Liver (tissue), 9 donors: ENCODE results near the gene TCF19. TPM values are rescaled to one million over a fixed set of nuclear protein-coding genes. Genes with fewer than 3 reads are reported as not detected.
A peak's percentile ranks its signal among the peaks of the same experiment; 100 is the strongest.

Experiments
- DNase-seq: peaks from one replicate; pipeline ENCODE4 v3.0.0-alpha.2; 2017; ENCODE audit warnings: low spot score
- H3K27ac ChIP-seq, 2 donors: one replicate each; pipeline ENCODE4 v1.7.0; 2013; ENCODE audit warnings: inconsistent platforms in 2 of 2, low read length in 2 of 2, control low read depth in 1 of 2, low read depth in 1 of 2, mild to moderate bottlenecking in 1 of 2
- H3K27me3 ChIP-seq, 4 donors: one replicate each; pipeline versions ENCODE4 v1.6.1 to v1.7.0; 2013; ENCODE audit warnings: low read length in 3 of 4, inconsistent platforms in 1 of 4, mild to moderate bottlenecking in 1 of 4, moderate library complexity in 1 of 4; ENCODE audit not compliant: control insufficient read depth in 4 of 4, insufficient read depth in 4 of 4
- H3K36me3 ChIP-seq, 4 donors: one replicate each; pipeline versions ENCODE4 v1.6.1 to v1.7.0; 2013; ENCODE audit warnings: low read length in 3 of 4, mild to moderate bottlenecking in 3 of 4, low read depth in 1 of 4, moderate library complexity in 1 of 4; ENCODE audit not compliant: control insufficient read depth in 4 of 4, insufficient read depth in 3 of 4
- H3K4me1 ChIP-seq, 4 donors: one replicate each; pipeline versions ENCODE4 v1.6.1 to v1.7.0; 2013; ENCODE audit warnings: low read length in 3 of 4, mild to moderate bottlenecking in 3 of 4, moderate library complexity in 1 of 4; ENCODE audit not compliant: control insufficient read depth in 4 of 4, insufficient read depth in 4 of 4
- H3K4me3 ChIP-seq, 3 donors: one replicate each; pipeline versions ENCODE4 v1.6.1 to v1.7.0; 2013; ENCODE audit warnings: low read length in 3 of 3, control low read depth in 1 of 3, low read depth in 1 of 3, mild to moderate bottlenecking in 1 of 3
- H3K9ac ChIP-seq, 2 donors: one replicate each; pipeline ENCODE4 v1.7.0; 2013; ENCODE audit warnings: low read length in 2 of 2, mild to moderate bottlenecking in 2 of 2, moderate library complexity in 2 of 2, control low read depth in 1 of 2, low read depth in 1 of 2
- H3K9me3 ChIP-seq, 4 donors: one replicate each; pipeline versions ENCODE4 v1.6.1 to v1.7.0; 2013; ENCODE audit warnings: low read length in 3 of 4; ENCODE audit not compliant: control insufficient read depth in 4 of 4
- EGR1 ChIP-seq, 2 donors: IDR thresholded peaks; 2 replicates each; pipeline ENCODE4 v1.6.1; 2016 to 2018; ENCODE audit warnings: antibody characterized with exemption in 2 of 2, low read depth in 2 of 2
- FOXA1 ChIP-seq: IDR thresholded peaks from 2 replicates; pipeline ENCODE4 v1.6.1; 2016; ENCODE audit warnings: antibody characterized with exemption
- FOXA2 ChIP-seq: IDR thresholded peaks from 2 replicates; pipeline ENCODE4 v1.6.1; 2016; ENCODE audit warnings: antibody characterized with exemption
- GABPA ChIP-seq, 2 donors: IDR thresholded peaks in 1 of 2; conservative IDR thresholded peaks in 1 of 2; 2 replicates each; pipeline ENCODE4 v1.6.1; 2016; ENCODE audit warnings: antibody characterized with exemption in 2 of 2, mild to moderate bottlenecking in 1 of 2, moderate library complexity in 1 of 2
- HNF4A ChIP-seq, 2 donors: conservative IDR thresholded peaks; 2 replicates each; pipeline ENCODE4 v1.6.1; 2016; ENCODE audit warnings: antibody characterized with exemption in 2 of 2, mild to moderate bottlenecking in 2 of 2
- HNF4G ChIP-seq: IDR thresholded peaks from 2 replicates; pipeline ENCODE4 v1.6.1; 2016; ENCODE audit warnings: antibody characterized with exemption
- JUND ChIP-seq, 2 donors: IDR thresholded peaks; 2 replicates each; pipeline ENCODE4 v1.6.1; 2016; ENCODE audit warnings: antibody characterized with exemption in 2 of 2
- RAD21 ChIP-seq, 2 donors: IDR thresholded peaks; 2 replicates each; pipeline ENCODE4 v1.6.1; 2016; ENCODE audit warnings: antibody characterized with exemption in 2 of 2, mild to moderate bottlenecking in 2 of 2
- RXRA ChIP-seq, 2 donors: IDR thresholded peaks; 2 replicates each; pipeline ENCODE4 v1.6.1; 2017 to 2018; ENCODE audit warnings: antibody characterized with exemption in 2 of 2, mild to moderate bottlenecking in 1 of 2
- TAF1 ChIP-seq: conservative IDR thresholded peaks from 2 replicates; pipeline ENCODE4 v1.6.1; 2016; ENCODE audit warnings: antibody characterized with exemption, mild to moderate bottlenecking
- YY1 ChIP-seq: IDR thresholded peaks from 2 replicates; pipeline ENCODE4 v1.6.1; 2016; ENCODE audit warnings: antibody characterized with exemption, mild to moderate bottlenecking
- whole genome bisulfite sequencing: extraction: QIAGEN DNeasy Blood & Tissue Kit; methylation state at CpG from one replicate; pipeline ENCODE4 v1.1.7; 2013; 5-methylcytosine and 5-hydroxymethylcytosine counted together
- polyA plus RNA-seq, 2 donors: library from polyadenylated mRNA; stranded (reverse) in 1 of 2; unstranded in 1 of 2; fragments of 200-250 nt in 1 of 2; fragments of >200 nt in 1 of 2; fragmentation: Nextera tagmentation in 1 of 2; extraction: Ambion mirVana in 1 of 2; gene quantifications; one replicate each; pipeline versions ENCODE4 v1.2.1 to v1.2.3, GENCODE V29; 2013 to 2015
- total RNA-seq, 2 donors: library from RNA; depleted of rRNA; stranded (reverse); fragments of >200 nt; gene quantifications; one replicate each; pipeline ENCODE4 v1.2.3, GENCODE V29; 2014
- TF ChIP-seq, protein P1 (sequence below): IDR thresholded peaks from 2 replicates; pipeline ENCODE4 v1.6.1; 2016; ENCODE audit warnings: antibody characterized with exemption
- TF ChIP-seq, protein P2 (sequence below): IDR thresholded peaks from 2 replicates; pipeline ENCODE4 v1.6.1; 2016; ENCODE audit warnings: antibody characterized with exemption
- TF ChIP-seq, protein P3 (sequence below): fragments of 150-350 bp; IDR thresholded peaks from 2 replicates; pipeline ENCODE4 v1.5.1; 2017; ENCODE audit warnings: improper control_type of control experiment, low read depth, low read length; ENCODE audit not compliant: missing input control
- TF ChIP-seq, protein P4 (sequence below): IDR thresholded peaks from 2 replicates; pipeline ENCODE4 v1.6.1; 2016; ENCODE audit warnings: antibody characterized with exemption, mild to moderate bottlenecking
- TF ChIP-seq, protein P5 (sequence below): IDR thresholded peaks from 2 replicates; pipeline ENCODE4 v1.6.1; 2016; ENCODE audit warnings: antibody characterized with exemption
- donor health status: healthy.
- donor health status: healthy.
- donor health status: healthy.
- donor health status: healthy.
- donor health status: healthy.

TCF19 gene
- total and polyA plus RNA-seq, 4 donors: 0.63 to 16.8 (median 2.0) TPM

DNA sequence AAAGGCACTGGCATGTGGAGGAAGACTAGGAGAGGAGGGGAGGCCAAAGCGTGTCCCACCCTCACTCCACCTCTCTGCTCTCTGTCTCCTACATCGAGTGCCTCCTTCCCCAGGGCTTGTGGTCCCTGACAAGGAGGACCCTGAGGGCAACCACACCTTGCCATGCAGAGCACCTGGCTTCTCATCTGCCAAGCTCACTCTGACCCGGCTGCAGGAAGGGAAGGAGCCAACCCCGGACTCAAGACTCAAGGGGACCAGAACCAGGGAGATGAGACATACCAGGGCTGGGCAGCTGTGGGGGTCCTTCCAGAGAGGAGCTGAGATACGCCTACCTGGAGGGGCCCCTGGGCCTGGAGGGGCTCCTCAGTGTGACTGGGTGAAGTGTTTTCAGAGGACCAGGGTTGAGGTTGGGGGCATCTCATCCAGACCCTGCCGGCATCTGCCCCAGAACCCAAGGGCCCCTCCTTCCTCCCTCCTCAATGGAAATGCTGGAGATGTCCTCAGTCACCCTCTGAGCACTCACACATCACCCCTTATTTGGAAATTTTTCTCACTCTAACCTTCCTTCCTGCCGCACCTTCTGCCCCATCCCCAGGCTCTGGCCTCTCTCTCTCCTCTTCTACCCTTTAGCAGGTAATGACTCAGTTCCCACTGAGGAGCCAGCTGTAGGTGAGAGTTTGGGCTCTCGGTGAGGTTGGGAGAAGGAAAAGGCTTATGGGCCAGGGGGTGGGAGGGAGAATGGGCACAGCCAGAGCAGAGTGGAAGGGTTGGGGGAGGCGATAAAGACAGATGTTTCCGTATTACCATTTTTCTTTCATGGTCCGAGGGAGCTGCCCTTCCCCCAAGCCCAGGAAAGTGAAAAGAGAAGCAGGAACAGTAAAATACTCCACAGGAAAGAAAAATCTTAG, 44.1 kb downstream of the TCF19 start:
- Histone ChIP-seq H3K4me3 (no peak overlapping the region), H3K9ac (peak overlapping the region in 1 of 2 donors; percentile 33), H3K27ac (peak overlapping the region; percentile 96), H3K27me3 (no peaks in the 10 kb centered on the region), H3K9me3 (no peaks in the 10 kb centered on the region), H3K36me3 (peaks cover 0 to 1% (median 0%) of the 10 kb centered on the region in 4 donors), H3K4me1 (peaks cover 2 to 25% (median 8%) of the 10 kb centered on the region in 4 donors)
- DNase-seq: no peak
- 63% methylated on average over 11 of the region's 11 CpGs for WGBS
- TF ChIP-seq, protein P1, sequence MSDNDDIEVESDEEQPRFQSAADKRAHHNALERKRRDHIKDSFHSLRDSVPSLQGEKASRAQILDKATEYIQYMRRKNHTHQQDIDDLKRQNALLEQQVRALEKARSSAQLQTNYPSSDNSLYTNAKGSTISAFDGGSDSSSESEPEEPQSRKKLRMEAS: no peak
- TF ChIP-seq HNF4G (no peak), YY1 (no peak), FOXA1 (no peak), RAD21 (IDR thresholded peaks at IDR 0.05) (no peak)

DNA sequence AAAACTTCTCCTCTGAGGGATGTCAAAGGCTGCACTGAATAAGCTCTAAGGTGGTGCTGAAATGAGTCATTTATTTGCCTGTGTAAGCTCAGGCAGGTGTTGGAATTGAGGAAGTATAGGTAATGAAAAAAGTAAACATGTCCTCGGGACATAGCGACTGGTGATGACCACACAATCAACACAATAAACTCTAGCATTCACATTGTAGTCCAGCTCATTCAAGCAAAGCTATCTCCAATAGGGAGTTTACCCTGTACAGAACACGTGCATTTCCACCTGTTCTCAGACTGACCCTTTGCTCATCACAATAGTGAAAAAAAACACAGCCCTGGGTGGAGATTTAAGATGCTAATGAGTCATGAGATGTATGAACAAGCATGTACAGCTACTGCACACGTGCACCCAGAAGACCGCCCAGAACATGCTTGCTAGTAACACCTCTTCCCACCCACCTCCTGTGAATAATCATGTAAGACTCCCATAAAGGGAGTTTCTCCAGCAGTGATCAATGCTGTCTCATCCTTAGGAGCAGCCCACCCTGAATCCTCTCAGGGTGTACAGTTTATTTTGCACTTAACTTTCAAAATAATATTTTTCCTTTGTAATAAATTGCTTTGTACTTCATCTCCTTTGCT, 45.1 kb downstream of the TCF19 start:
- 28% methylated on average over 5 of the region's 5 CpGs for WGBS
- no peak for DNase-seq
- H3K9ac ChIP-seq: peak overlapping the region; percentile 70 to 93
- H3K27me3 ChIP-seq: no peaks in the 10 kb centered on the region
- no peaks in the 10 kb centered on the region for H3K9me3 ChIP-seq
- TF ChIP-seq, protein P2, sequence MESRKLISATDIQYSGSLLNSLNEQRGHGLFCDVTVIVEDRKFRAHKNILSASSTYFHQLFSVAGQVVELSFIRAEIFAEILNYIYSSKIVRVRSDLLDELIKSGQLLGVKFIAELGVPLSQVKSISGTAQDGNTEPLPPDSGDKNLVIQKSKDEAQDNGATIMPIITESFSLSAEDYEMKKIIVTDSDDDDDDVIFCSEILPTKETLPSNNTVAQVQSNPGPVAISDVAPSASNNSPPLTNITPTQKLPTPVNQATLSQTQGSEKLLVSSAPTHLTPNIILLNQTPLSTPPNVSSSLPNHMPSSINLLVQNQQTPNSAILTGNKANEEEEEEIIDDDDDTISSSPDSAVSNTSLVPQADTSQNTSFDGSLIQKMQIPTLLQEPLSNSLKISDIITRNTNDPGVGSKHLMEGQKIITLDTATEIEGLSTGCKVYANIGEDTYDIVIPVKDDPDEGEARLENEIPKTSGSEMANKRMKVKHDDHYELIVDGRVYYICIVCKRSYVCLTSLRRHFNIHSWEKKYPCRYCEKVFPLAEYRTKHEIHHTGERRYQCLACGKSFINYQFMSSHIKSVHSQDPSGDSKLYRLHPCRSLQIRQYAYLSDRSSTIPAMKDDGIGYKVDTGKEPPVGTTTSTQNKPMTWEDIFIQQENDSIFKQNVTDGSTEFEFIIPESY: no peak
- TF ChIP-seq TAF1 (no peak), RXRA (IDR thresholded peaks at IDR 0.05) (no peak), HNF4A (conservative IDR thresholded peaks at IDR 0.05) (peak; percentile 29 to 43), FOXA2 (peak; percentile 25), YY1 (no peak), JUND (IDR thresholded peaks at IDR 0.05) (no peak), HNF4G (no peak), GABPA (IDR thresholded peaks at IDR 0.05 in 1 of 2, conservative IDR thresholded peaks at IDR 0.05 in 1 of 2) (no peak), RAD21 (IDR thresholded peaks at IDR 0.05) (no peak), EGR1 (IDR thresholded peaks at IDR 0.05; ENCODE audit: low read depth in 2 of 2) (peak in 1 of 2 donors; percentile 18)
- TF ChIP-seq, protein P3, sequence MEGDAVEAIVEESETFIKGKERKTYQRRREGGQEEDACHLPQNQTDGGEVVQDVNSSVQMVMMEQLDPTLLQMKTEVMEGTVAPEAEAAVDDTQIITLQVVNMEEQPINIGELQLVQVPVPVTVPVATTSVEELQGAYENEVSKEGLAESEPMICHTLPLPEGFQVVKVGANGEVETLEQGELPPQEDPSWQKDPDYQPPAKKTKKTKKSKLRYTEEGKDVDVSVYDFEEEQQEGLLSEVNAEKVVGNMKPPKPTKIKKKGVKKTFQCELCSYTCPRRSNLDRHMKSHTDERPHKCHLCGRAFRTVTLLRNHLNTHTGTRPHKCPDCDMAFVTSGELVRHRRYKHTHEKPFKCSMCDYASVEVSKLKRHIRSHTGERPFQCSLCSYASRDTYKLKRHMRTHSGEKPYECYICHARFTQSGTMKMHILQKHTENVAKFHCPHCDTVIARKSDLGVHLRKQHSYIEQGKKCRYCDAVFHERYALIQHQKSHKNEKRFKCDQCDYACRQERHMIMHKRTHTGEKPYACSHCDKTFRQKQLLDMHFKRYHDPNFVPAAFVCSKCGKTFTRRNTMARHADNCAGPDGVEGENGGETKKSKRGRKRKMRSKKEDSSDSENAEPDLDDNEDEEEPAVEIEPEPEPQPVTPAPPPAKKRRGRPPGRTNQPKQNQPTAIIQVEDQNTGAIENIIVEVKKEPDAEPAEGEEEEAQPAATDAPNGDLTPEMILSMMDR: no peak
- TF ChIP-seq, protein P4, sequence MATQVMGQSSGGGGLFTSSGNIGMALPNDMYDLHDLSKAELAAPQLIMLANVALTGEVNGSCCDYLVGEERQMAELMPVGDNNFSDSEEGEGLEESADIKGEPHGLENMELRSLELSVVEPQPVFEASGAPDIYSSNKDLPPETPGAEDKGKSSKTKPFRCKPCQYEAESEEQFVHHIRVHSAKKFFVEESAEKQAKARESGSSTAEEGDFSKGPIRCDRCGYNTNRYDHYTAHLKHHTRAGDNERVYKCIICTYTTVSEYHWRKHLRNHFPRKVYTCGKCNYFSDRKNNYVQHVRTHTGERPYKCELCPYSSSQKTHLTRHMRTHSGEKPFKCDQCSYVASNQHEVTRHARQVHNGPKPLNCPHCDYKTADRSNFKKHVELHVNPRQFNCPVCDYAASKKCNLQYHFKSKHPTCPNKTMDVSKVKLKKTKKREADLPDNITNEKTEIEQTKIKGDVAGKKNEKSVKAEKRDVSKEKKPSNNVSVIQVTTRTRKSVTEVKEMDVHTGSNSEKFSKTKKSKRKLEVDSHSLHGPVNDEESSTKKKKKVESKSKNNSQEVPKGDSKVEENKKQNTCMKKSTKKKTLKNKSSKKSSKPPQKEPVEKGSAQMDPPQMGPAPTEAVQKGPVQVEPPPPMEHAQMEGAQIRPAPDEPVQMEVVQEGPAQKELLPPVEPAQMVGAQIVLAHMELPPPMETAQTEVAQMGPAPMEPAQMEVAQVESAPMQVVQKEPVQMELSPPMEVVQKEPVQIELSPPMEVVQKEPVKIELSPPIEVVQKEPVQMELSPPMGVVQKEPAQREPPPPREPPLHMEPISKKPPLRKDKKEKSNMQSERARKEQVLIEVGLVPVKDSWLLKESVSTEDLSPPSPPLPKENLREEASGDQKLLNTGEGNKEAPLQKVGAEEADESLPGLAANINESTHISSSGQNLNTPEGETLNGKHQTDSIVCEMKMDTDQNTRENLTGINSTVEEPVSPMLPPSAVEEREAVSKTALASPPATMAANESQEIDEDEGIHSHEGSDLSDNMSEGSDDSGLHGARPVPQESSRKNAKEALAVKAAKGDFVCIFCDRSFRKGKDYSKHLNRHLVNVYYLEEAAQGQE: peak; percentile 43
- TF ChIP-seq, protein P5, sequence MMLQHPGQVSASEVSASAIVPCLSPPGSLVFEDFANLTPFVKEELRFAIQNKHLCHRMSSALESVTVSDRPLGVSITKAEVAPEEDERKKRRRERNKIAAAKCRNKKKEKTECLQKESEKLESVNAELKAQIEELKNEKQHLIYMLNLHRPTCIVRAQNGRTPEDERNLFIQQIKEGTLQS: no peak
- TF ChIP-seq, protein P1: peak; percentile 39
- H3K27ac ChIP-seq: peak overlapping the region; percentile 96
- H3K4me3 ChIP-seq: peak overlapping the region; percentile 60 to 84 (median 70)
- peaks cover 0 to 1% (median 0%) of the 10 kb centered on the region in 4 donors for H3K36me3 ChIP-seq
- peaks cover 2 to 31% (median 9%) of the 10 kb centered on the region in 4 donors for H3K4me1 ChIP-seq
